Measurements from ENCODE around the gene SLC5A8.
A peak's percentile ranks its signal among the peaks of the same experiment; 100 is the strongest.

- TF ChIP-seq CTCF (tag by site-specific recombination; IDR thresholded peaks at IDR 0.05) = peak; percentile 31; the same call in 1 of the 2 replicates
- TF ChIP-seq INSM2 (tag by site-specific recombination; IDR thresholded peaks at IDR 0.05) = no peak
- TF ChIP-seq ZNF558 (tag by site-specific recombination; IDR thresholded peaks at IDR 0.05) = no peak
These were observed 37.7 kb downstream of the SLC5A8 start for GRCh38 chr12:101172316-101172715.
